SIG-M5 treated with dmso at 0.1 percent for 504 hours (cell line): ENCODE measurements around the gene LPAR5.
"Not testable (repeated sequence)": the region's sequence is repeated elsewhere in the genome, so short reads cannot be mapped to it uniquely, and the experiment has no call there.

Experiments
- DNase-seq: peaks from one replicate; lab custom pipeline; 2025; ENCODE audit not compliant: unreplicated experiment; lab: John Stamatoyannopoulos, UW

Gene LPAR5

GRCh38 chr12:6607751-6608591 is 27.8 kb downstream of the LPAR5 start:
- peak; percentile 87 for DNase-seq

DNA sequence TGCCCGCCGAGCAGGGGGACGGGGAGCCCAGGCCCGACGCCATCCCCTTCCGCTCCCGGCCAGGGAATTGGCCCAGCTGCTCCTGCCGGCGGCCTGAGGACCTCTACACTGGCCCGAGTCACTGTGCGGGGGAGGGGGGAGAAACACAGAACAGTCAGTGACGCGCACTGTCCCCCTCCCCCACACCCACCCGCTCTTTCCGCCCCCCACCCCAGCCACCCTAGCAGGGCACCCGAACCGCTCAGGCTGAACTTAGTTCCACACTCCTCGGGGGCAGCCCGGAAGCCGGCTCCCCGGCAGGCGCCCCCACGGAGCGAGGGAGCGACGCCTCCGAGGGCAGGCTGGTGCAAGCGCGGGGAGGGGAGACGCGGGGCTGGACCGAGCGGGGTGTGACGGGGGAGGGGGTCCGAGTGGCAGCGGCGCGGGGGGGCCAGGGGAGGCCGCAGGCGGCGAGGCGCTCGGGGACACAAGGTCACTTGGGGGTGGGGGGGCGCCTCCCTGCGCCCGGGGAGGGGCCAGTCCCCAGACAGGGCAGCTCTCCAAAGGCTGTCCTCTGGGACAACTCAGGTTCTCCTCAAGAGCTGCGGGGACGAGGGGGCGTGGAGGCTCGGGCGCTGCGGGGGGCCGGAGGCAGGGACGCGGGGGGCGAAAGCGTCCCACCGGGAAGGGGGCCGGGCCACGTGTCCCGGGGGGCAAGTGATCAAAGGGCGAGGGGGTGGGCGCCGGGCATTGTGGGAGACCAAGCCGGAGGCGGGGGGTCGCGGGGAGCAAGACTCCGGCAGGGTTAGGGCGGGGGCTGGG is 29.2 kb downstream of the LPAR5 start:
- DNase-seq = peak; percentile 37

DNA sequence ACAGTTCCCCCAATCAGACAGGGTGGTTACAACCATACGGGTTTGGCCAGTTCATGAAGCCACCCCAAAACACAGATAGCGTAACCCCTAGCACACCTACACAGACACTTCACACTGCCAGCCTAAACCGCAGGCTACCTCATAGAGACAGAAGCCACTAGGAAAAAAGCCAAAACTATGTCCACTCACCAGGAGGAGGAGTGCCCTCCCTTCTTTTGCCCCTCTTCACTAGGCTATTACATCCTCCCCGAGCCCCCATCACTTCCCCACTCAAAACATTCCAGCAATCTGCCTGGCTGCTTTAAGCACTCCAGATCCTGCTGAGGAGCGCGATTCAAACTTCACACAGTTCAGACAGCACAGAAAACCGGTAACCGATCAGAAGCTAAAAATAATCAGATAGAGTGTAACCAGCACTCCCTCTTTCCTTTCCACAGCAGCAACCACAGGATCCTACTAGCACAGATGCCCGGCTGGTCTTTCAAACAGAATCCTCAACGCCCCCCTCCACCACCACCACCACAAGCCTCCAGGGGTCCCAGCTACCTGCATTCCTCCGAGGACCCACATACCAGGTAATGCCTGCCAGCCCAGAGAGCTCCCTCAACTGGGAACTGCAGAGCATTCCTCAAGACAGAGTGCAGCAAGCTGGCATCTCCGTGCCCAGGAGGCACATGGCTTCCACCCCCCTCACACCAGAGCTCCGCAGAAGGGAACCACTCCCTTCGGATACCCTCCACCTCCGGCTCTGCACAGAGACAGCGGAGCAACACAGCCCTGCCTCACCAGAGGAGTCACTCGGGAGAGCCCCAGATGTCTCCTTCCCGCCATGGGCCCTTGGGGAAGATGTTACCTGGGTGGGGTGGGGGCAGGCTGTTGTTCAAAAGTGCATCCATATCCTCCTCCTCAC is 30.1 kb downstream of the LPAR5 start:
- no peak for DNase-seq

- no peak for DNase-seq
Measured at GRCh38 chr12:6604259-6605029, 31.3 kb downstream of the LPAR5 start.

DNA sequence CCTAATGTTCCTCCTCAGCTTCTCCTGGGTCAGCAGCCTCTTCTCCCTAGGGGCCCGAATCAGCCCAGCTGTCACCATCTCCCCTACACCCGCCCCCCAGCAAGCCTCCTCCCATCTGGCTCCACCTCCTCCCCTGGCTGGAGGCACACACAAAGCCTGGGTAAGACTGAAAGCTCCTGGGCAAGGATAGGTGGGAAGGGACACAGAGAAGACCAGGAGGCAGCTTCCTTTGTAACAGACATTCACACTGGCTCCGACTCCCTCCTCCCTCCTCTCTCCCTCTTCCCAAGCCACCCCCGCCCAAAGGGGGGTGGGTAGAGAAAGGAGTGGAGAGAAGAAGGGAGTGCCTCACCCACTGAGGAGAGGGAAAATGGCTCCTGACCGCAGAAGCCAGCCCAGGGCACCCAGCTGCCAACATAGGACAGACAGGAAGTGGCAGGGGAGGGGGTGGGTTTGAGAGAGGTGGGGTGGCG is 32.6 kb downstream of the LPAR5 start:
- no peak for DNase-seq

- no peak for DNase-seq
Measured at GRCh38 chr12:6602526-6602925, 33.2 kb downstream of the LPAR5 start.

DNA sequence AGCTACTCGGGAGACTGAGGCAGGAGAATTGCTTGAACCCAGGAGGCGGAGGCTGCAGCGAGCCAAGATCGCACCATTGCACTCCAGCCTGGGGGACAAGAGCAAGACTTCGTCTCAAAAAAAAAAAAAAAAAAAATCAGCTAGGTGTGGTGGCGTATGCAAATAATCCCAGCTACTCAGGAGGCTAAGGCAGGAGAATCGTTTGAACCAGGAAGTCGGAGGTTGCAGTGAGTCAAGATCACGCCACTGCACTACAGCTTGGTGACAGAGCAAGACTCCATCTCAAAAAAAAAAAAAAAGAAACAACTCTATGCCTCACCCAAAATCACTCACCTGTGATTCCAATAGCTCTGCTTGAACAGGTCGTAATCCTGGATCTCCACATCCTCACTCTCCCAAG is 40.1 kb downstream of the LPAR5 start:
- DNase-seq = not testable (repeated sequence)

GRCh38 chr12:6592087-6592486 is 43.7 kb downstream of the LPAR5 start:
- no peak for DNase-seq

GRCh38 chr12:6586569-6586968 is 49.2 kb downstream of the LPAR5 start:
- DNase-seq = not testable (repeated sequence)

GRCh38 chr12:6584293-6584692 is 51.5 kb downstream of the LPAR5 start:
- no peak for DNase-seq

DNA sequence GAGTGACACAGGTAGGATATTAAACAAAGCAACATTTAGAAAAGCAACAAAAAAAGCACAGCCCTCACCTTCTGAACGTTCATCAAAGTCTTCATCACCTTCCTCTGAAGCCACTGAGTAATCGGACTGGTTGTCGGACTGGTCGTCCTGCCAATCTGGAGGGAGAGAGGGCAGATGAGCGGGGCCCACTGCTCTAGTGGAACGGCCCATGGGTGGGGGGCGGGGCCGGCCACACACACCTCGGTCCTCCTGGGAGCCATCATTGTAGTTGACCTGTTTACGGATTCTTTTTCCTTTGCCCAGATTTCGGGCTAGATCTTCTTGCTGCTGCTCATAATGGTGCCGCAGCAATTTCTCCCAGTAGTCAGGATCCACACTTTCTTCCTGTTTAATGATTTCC is 52.8 kb downstream of the LPAR5 start:
- no peak for DNase-seq

DNA sequence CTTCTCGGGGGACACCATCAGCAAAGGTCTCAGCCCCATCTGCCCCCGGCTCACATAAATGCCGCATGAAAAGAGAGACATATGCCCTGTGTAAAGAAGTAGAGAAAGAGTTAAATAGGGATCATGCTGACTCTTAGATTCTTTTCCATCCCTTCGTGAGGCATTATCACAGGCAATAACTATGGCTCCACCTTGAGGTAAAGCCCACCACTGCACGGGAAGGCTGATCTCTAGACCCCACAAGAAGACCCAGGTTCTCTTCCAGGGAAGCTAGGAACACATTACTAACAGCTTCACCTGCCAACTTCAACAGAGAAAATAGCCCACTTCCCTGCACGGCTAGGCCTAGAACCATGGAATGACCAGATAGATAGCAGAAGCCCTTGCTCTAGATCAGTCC is 53.6 kb downstream of the LPAR5 start:
- no peak for DNase-seq

GRCh38 chr12:6575648-6576047 is 60.1 kb downstream of the LPAR5 start:
- DNase-seq = no peak

DNA sequence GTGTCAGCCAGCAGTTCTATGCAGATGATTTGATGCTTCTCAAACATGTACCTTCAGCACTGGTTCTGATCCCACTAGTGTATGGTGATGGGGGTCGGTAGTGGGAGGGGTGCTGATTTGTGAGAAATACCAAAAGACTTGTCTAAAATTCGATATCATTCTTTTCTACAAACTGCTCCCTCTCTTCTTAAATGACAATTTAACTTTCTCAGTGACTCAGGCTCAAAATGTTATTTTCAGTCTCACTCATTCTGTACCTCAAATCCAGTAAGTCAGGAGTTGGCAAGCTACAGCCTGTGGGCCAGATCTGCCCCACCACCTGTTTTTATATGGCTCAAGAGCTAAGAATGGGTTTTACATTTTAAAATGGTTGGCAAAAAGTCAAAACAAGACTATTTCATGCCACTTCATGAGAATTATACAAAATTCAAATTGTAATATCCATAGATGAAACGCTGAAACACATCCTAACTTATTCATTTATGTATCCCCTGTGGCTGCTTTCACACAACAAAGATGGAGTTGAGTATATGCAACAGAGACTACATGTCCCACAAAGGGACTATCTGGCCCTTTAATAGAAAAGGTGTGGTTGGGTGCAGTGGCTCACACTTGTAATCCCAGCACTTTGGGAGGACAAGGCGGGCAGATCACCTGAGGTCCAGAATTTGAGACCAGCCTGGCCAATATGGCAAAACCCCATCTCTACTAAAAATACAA is 61.0 kb downstream of the LPAR5 start:
- no peak for DNase-seq

GRCh38 chr12:6573001-6573400 is 62.8 kb downstream of the LPAR5 start:
- no peak for DNase-seq

- DNase-seq = peak; percentile 31
Measured at GRCh38 chr12:6570264-6570887, 65.4 kb downstream of the LPAR5 start.

GRCh38 chr12:6569786-6570185 is 66.0 kb downstream of the LPAR5 start:
- no peak for DNase-seq

DNA sequence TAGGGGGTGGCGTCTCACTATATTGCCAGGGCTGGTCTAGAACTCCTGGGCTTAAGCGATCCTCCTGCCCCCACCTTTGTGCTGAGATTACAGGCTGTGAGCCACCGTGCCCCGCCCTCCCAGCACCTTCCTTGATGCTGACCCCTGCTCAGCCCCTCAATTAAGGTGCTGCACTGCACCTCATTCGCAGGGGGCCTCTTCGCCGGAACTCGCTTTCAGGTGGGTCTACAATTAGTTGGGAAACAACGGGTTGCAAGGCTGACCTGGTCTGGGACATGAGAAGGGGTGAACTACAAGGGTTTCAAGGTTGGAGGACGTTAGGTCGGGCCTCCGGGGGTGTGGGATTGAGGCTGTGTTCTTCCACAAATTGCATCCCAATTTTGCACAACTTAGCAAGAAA is 66.4 kb downstream of the LPAR5 start:
- no peak for DNase-seq
